T-helper 2 cell treated with Interferon-gamma antibody and Interleukin-4, amounts not matched to agents 5 μg/mL and 100 μg/mL, for 36 hours (primary cell): ENCODE data around the gene KRTAP5-7.
A peak's percentile ranks its signal among the peaks of the same experiment; 100 is the strongest.
"Not testable (repeated sequence)": the region's sequence is repeated elsewhere in the genome, so short reads cannot be mapped to it uniquely, and the experiment has no call there.

Experiments used
- DNase-seq: peaks from one replicate; pipeline ENCODE4 v3.0.0; 2021; ENCODE audit warnings: low spot score
- H3K27ac Mint-ChIP-seq: one replicate; pipeline ENCODE4 v1.8.0; 2021; ENCODE audit warnings: mild to moderate bottlenecking, mixed read lengths
- H3K27me3 Mint-ChIP-seq: one replicate; pipeline ENCODE4 v1.8.0; 2021; ENCODE audit warnings: low read depth, mixed read lengths
- H3K36me3 Mint-ChIP-seq: one replicate; pipeline ENCODE4 v1.8.0; 2021; ENCODE audit warnings: low read depth, mixed read lengths
- H3K4me1 Mint-ChIP-seq: one replicate; pipeline ENCODE4 v1.8.0; 2021; ENCODE audit warnings: low read depth, mixed read lengths
- H3K4me3 Mint-ChIP-seq: one replicate; pipeline ENCODE4 v1.8.0; 2022; ENCODE audit warnings: mild to moderate bottlenecking, moderate library complexity, mixed read lengths
- H3K9me3 Mint-ChIP-seq: one replicate; pipeline ENCODE4 v1.8.0; 2021; ENCODE audit warnings: mixed read lengths

Gene KRTAP5-7

GRCh38 chr11:71526796-71527575, at the start of gene KRTAP5-7:
Gene KRTAP5-7, plus strand, starts transcription at chr11:71527267. Its CDS starts 34 bp downstream, at chr11:71527301.
- not testable (repeated sequence) for H3K27ac Mint-ChIP-seq, H3K27me3 Mint-ChIP-seq, H3K4me1 Mint-ChIP-seq, H3K36me3 Mint-ChIP-seq, DNase-seq, H3K9me3 Mint-ChIP-seq, H3K4me3 Mint-ChIP-seq

GRCh38 chr11:71477641-71478527, 49.2 kb upstream of the KRTAP5-7 start:
- no peak overlapping the region for H3K27ac Mint-ChIP-seq
- no peaks in the 10 kb centered on the region for H3K4me1 Mint-ChIP-seq
- no peak for DNase-seq
- H3K9me3 Mint-ChIP-seq: no peaks in the 10 kb centered on the region
- H3K4me3 Mint-ChIP-seq: no peak overlapping the region
- no peaks in the 10 kb centered on the region for H3K27me3 Mint-ChIP-seq
- peaks cover 34% of the 10 kb centered on the region for H3K36me3 Mint-ChIP-seq

GRCh38 chr11:71478528-71478840, 48.6 kb upstream of the KRTAP5-7 start:
- DNase-seq: no peak
- Mint-ChIP-seq H3K9me3 (no peaks in the 10 kb centered on the region), H3K36me3 (peaks cover 38% of the 10 kb centered on the region), H3K27ac (no peak overlapping the region), H3K27me3 (no peaks in the 10 kb centered on the region), H3K4me3 (no peak overlapping the region), H3K4me1 (no peaks in the 10 kb centered on the region)

- Mint-ChIP-seq H3K4me3 (no peak overlapping the region), H3K27me3 (no peaks in the 10 kb centered on the region), H3K27ac (no peak overlapping the region), H3K9me3 (no peaks in the 10 kb centered on the region), H3K4me1 (no peaks in the 10 kb centered on the region), H3K36me3 (peaks cover 57% of the 10 kb centered on the region)
- no peak for DNase-seq
These were observed 45.7 kb upstream of the KRTAP5-7 start for GRCh38 chr11:71481101-71481960.

- H3K27ac Mint-ChIP-seq: no peak overlapping the region
- no peaks in the 10 kb centered on the region for H3K4me1 Mint-ChIP-seq
- peaks cover 59% of the 10 kb centered on the region for H3K36me3 Mint-ChIP-seq
- H3K9me3 Mint-ChIP-seq: no peaks in the 10 kb centered on the region
- no peak for DNase-seq
- H3K27me3 Mint-ChIP-seq: no peaks in the 10 kb centered on the region
- no peak overlapping the region for H3K4me3 Mint-ChIP-seq
These were observed 44.9 kb upstream of the KRTAP5-7 start for GRCh38 chr11:71482216-71482615.

GRCh38 chr11:71482746-71483364, 44.2 kb upstream of the KRTAP5-7 start:
- H3K4me1 Mint-ChIP-seq: peaks cover under 1% of the 10 kb centered on the region
- H3K9me3 Mint-ChIP-seq: no peaks in the 10 kb centered on the region
- no peak overlapping the region for H3K27ac Mint-ChIP-seq
- DNase-seq: no peak
- H3K27me3 Mint-ChIP-seq: no peaks in the 10 kb centered on the region
- peaks cover 57% of the 10 kb centered on the region for H3K36me3 Mint-ChIP-seq
- no peak overlapping the region for H3K4me3 Mint-ChIP-seq

GRCh38 chr11:71483692-71484091, 43.4 kb upstream of the KRTAP5-7 start:
- Mint-ChIP-seq H3K4me1 (peaks cover 6% of the 10 kb centered on the region), H3K4me3 (no peak overlapping the region), H3K27me3 (no peaks in the 10 kb centered on the region), H3K9me3 (no peaks in the 10 kb centered on the region), H3K27ac (no peak overlapping the region), H3K36me3 (peaks cover 60% of the 10 kb centered on the region)
- DNase-seq: no peak

GRCh38 chr11:71484248-71485062, 42.6 kb upstream of the KRTAP5-7 start:
- no peak overlapping the region for H3K4me3 Mint-ChIP-seq
- H3K27ac Mint-ChIP-seq: no peak overlapping the region
- H3K9me3 Mint-ChIP-seq: no peaks in the 10 kb centered on the region
- no peak for DNase-seq
- peaks cover 12% of the 10 kb centered on the region for H3K4me1 Mint-ChIP-seq
- peaks cover 63% of the 10 kb centered on the region for H3K36me3 Mint-ChIP-seq
- H3K27me3 Mint-ChIP-seq: no peaks in the 10 kb centered on the region

- H3K4me3 Mint-ChIP-seq: no peak overlapping the region
- H3K27me3 Mint-ChIP-seq: no peaks in the 10 kb centered on the region
- peaks cover 63% of the 10 kb centered on the region for H3K36me3 Mint-ChIP-seq
- no peak for DNase-seq
- H3K4me1 Mint-ChIP-seq: peaks cover 14% of the 10 kb centered on the region
- no peaks in the 10 kb centered on the region for H3K9me3 Mint-ChIP-seq
- no peak overlapping the region for H3K27ac Mint-ChIP-seq
These were observed 42.0 kb upstream of the KRTAP5-7 start for GRCh38 chr11:71485063-71485399.

- H3K36me3 Mint-ChIP-seq: peaks cover 63% of the 10 kb centered on the region
- no peak overlapping the region for H3K27ac Mint-ChIP-seq
- H3K9me3 Mint-ChIP-seq: no peaks in the 10 kb centered on the region
- no peak for DNase-seq
- H3K27me3 Mint-ChIP-seq: no peaks in the 10 kb centered on the region
- H3K4me3 Mint-ChIP-seq: no peak overlapping the region
- peaks cover 14% of the 10 kb centered on the region for H3K4me1 Mint-ChIP-seq
These were observed 41.6 kb upstream of the KRTAP5-7 start for GRCh38 chr11:71485466-71485865.

- DNase-seq: no peak
- H3K27ac Mint-ChIP-seq: no peak overlapping the region
- H3K36me3 Mint-ChIP-seq: peaks cover 64% of the 10 kb centered on the region
- no peaks in the 10 kb centered on the region for H3K9me3 Mint-ChIP-seq
- H3K27me3 Mint-ChIP-seq: no peaks in the 10 kb centered on the region
- H3K4me1 Mint-ChIP-seq: peaks cover 14% of the 10 kb centered on the region
- no peak overlapping the region for H3K4me3 Mint-ChIP-seq
These were observed 40.7 kb upstream of the KRTAP5-7 start for GRCh38 chr11:71486320-71486719.

- Mint-ChIP-seq H3K27ac (peak overlapping the region; percentile 50), H3K4me1 (peaks cover 14% of the 10 kb centered on the region), H3K4me3 (no peak overlapping the region), H3K27me3 (no peaks in the 10 kb centered on the region), H3K36me3 (peaks cover 62% of the 10 kb centered on the region), H3K9me3 (no peaks in the 10 kb centered on the region)
- no peak for DNase-seq
These were observed 38.3 kb upstream of the KRTAP5-7 start for GRCh38 chr11:71488681-71489270.
